Adrenal gland (tissue), 12 donors: ENCODE data around the gene HNF4A. TPM values are rescaled to one million over a fixed set of nuclear protein-coding genes. Genes with fewer than 3 reads are reported as not detected.

Source experiments
- DNase-seq, 7 donors: peaks; one replicate each; pipeline ENCODE4 v3.0.0-alpha.2; 2019 to 2020
- H3K27ac ChIP-seq, 5 donors: fragments of 200-600 bp; sonication (generic) in 4 of 5; 1 replicate in 3 of 5; 2 replicates in 2 of 5; pipeline versions ENCODE4 v1.5.1 to v1.8.0; 2016 to 2020; ENCODE audit warnings: mild to moderate bottlenecking in 1 of 5
- H3K27me3 ChIP-seq: fragments of 200-600 bp; 2 replicates; pipeline ENCODE4 v1.8.0; 2021
- H3K36me3 ChIP-seq, 2 donors: fragments of 200-600 bp; replicated peaks in 1 of 2; 1 replicate in 1 of 2; 2 replicates in 1 of 2; pipeline versions ENCODE4 v1.5.1 to v1.8.0; 2018 to 2022
- H3K4me1 ChIP-seq, 2 donors: fragments of 200-600 bp; replicated peaks in 1 of 2; 1 replicate in 1 of 2; 2 replicates in 1 of 2; pipeline versions ENCODE4 v1.5.1 to v1.8.0; 2018 to 2021
- H3K4me3 ChIP-seq, 4 donors: fragments of 200-600 bp; sonication (generic) in 3 of 4; one replicate each; pipeline ENCODE4 v1.5.1; 2016 to 2018
- H3K9me3 ChIP-seq, 3 donors: fragments of 200-600 bp; sonication (generic) in 1 of 3; replicated peaks in 1 of 3; 1 replicate in 2 of 3; 2 replicates in 1 of 3; pipeline versions ENCODE4 v1.5.1 to v1.8.0; 2016 to 2021
- POLR2A ChIP-seq, 2 donors: fragments of 450-650 bp; IDR thresholded peaks; one replicate each; pipeline ENCODE4 v1.6.1; 2017; ENCODE audit warnings: antibody characterized with exemption in 2 of 2, mild to moderate bottlenecking in 2 of 2, moderate library complexity in 1 of 2
- WGBS, 4 donors: extraction: QIAGEN DNeasy Blood & Tissue Kit in 2 of 4; methylation state at CpG; one replicate each; pipeline versions ENCODE4 v1.1.5 to v1.1.7; 2013 to 2017; 5-methylcytosine and 5-hydroxymethylcytosine counted together
- intact Hi-C, 2 donors: fragments of 100-400 bp; cut with DNase I; formaldehyde crosslinking; loops; one replicate each; pipeline versions ENCODE4 v1.14.1 to v1.15.0; 2022 to 2023
- polyA plus RNA-seq, 3 donors: library from polyadenylated mRNA; stranded (reverse); fragments of 200-250 nt in 2 of 3; fragments of 350-450 nt in 1 of 3; fragmentation: Illumina TruSeq in 1 of 3; extraction: RNeasy Lipid Tissue Mini Kit (QIAGEN cat#74804) in 1 of 3; gene quantifications; one replicate each; pipeline ENCODE4 v1.2.3, GENCODE V29; 2013 to 2014
- total RNA-seq, 9 donors: library from RNA; depleted of rRNA in 4 of 9; stranded (reverse); fragments of >200 nt in 4 of 9; fragments of 120-200 nt in 1 of 9; fragmentation: NEBNext Ultra II Directional in 1 of 9; extraction: Animal tissue kit (Norgen Biotek cat#: 25700) in 1 of 9; gene quantifications; one replicate each; pipeline versions ENCODE4 v1.1.0 to v1.2.4, GENCODE V29; 2013 to 2023
- TF ChIP-seq, protein P1 (sequence below), 6 experiments: fragments of 450-650 bp in 4 of 6; fragments of 200-600 bp in 2 of 6; sonication (generic) in 1 of 6; IDR thresholded peaks; 1 replicate in 5 of 6; 2 replicates in 1 of 6; pipeline versions ENCODE4 v1.5.1 to v1.8.0; 2016 to 2021; ENCODE audit warnings: antibody characterized with exemption in 6 of 6, mild to moderate bottlenecking in 2 of 6, moderate library complexity in 1 of 6
- donor health status: healthy with polysubstance abuse.
- donor health status: Bipolar disorder and iron deficiency.
- donor health status: DM: yes; HTN: yes; CAD: no.
- donor health status: DM: no; HTN: no; CAD: no.
- donor health status: DM: no; HTN: no; CAD: no.
- donor health status: DM: yes; HTN: yes; CAD: no.

Gene HNF4A
- total and polyA plus RNA-seq, 12 donors: 0.06 to 0.78 (median 0.13) TPM; not detected in 2

DNA sequence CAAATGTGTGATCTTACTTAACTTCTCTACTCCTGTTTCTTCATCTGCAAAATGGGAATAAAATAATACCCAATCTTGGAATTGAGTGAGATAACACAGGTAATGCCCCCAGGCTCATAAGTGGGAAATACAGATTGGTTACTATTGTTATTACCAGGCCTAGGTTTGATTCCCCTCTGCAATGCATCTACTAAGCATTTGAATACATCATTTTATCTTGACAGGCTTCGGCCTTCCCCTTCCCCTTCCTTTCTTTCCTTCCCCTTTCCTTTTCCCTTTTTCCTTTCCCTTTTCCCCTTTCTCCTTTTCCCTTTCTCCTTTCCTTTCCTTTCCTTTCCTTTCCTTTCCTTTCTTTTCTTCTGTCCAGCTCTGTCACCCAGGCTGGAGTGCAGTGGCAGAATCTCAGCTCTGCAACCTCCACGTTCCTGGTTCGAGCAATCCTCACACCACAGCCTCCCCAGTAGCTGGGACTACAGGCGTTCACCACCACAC lies 7.3 kb upstream of the HNF4A start:
- no peaks in the 10 kb centered on the region for H3K4me1 ChIP-seq
- no peak for TF ChIP-seq POLR2A (IDR thresholded peaks at IDR 0.05)
- TF ChIP-seq, protein P1, sequence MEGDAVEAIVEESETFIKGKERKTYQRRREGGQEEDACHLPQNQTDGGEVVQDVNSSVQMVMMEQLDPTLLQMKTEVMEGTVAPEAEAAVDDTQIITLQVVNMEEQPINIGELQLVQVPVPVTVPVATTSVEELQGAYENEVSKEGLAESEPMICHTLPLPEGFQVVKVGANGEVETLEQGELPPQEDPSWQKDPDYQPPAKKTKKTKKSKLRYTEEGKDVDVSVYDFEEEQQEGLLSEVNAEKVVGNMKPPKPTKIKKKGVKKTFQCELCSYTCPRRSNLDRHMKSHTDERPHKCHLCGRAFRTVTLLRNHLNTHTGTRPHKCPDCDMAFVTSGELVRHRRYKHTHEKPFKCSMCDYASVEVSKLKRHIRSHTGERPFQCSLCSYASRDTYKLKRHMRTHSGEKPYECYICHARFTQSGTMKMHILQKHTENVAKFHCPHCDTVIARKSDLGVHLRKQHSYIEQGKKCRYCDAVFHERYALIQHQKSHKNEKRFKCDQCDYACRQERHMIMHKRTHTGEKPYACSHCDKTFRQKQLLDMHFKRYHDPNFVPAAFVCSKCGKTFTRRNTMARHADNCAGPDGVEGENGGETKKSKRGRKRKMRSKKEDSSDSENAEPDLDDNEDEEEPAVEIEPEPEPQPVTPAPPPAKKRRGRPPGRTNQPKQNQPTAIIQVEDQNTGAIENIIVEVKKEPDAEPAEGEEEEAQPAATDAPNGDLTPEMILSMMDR (IDR thresholded peaks at IDR 0.05): no peak
- H3K27ac ChIP-seq: no peak overlapping the region
- H3K36me3 ChIP-seq: no peaks in the 10 kb centered on the region
- no peak for DNase-seq
- H3K4me3 ChIP-seq: no peak overlapping the region
- 86 to 98% (median 86%) methylated on average over 4 of the region's 4 CpGs for WGBS, 4 donors
- H3K27me3 ChIP-seq: no peaks in the 10 kb centered on the region
- intact Hi-C loops: no loop called here
- no peaks in the 10 kb centered on the region for H3K9me3 ChIP-seq

DNA sequence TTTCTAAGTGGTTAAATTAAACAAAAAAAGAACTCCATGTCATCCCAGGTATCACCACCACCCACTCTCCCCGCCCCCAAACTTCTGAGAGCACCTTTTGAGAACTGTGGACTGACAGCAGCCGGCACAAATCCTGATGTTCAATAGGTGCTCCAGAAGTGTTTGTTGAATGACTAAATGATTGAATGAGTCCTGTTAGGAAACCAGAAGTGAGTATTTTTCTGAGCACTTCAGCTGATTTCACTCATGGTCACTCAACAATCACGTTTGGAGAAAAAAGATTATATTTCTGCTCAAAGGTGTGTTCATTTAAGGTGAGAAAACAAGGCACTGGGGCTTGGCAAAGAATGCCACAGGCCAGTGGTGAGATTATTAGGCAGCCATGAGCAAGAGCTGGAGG lies 6.2 kb upstream of the HNF4A start:
- intact Hi-C loops: no loop called here
- no peak for TF ChIP-seq POLR2A (IDR thresholded peaks at IDR 0.05)
- TF ChIP-seq, protein P1 (IDR thresholded peaks at IDR 0.05): no peak
- WGBS, 4 donors: 70 to 82% (median 74%) methylated on average over 3 of the region's 3 CpGs

DNA sequence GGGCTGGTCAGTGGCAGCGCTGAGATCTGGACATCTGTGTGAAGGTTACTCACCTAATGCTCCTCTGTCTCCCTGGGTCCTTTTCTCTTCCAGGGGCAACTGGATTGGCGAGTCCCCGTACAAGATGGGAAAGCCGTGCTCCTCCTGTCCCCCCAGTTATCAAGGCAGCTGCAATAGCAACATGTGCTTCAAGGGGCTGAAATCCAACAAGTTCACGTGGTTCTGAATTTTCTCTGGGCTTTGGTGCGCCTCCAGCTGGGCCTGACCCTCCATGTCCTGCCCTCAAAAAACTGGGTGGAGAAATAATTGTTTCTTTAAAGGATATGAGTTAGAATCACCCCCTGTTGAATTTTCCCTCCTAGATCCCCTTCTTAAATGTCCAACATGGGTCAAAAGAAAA lies 4.9 kb upstream of the HNF4A start:
- H3K9me3 ChIP-seq: no peaks in the 10 kb centered on the region

More for the DNA sequence above, 6.2 kb upstream of the HNF4A start:
- no peaks in the 10 kb centered on the region for H3K4me1 ChIP-seq
- no peak for DNase-seq
- no peaks in the 10 kb centered on the region for H3K27me3 ChIP-seq
- no peaks in the 10 kb centered on the region for H3K36me3 ChIP-seq
- H3K4me3 ChIP-seq: no peak overlapping the region
- no peaks in the 10 kb centered on the region for H3K9me3 ChIP-seq
- no peak overlapping the region for H3K27ac ChIP-seq

DNA sequence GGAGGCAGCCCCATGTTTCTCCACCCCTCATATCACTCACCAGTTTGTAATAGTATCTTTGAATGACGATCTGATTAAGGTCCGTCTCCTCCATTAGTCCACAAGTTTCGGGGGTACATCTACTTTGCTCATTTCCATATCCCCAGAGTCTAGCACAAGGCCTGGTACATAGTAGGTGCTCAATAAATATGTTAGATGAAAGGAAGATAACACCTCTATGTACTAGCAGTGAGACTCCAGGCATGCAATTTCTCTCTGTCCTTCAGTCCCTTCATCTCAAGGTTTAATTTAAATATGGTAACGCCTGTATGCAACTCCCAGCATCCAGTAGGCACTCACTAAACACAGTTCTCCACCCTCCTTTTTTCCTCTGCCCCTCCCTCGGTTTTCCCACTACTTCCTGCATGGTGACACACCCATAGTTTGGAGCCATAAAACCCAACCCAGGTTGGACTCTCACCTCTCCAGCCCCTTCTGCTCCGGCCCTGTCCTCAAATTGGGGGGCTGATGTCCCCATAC lies 461 bp upstream of the HNF4A start:
- WGBS, 4 donors: 80 to 89% (median 85%) methylated on average over 6 of the region's 6 CpGs
- H3K36me3 ChIP-seq: no peaks in the 10 kb centered on the region
- H3K4me3 ChIP-seq: no peak overlapping the region
- peaks cover 0 to 4% of the 10 kb centered on the region in 2 donors for H3K4me1 ChIP-seq
- H3K27me3 ChIP-seq: no peaks in the 10 kb centered on the region
- TF ChIP-seq POLR2A (IDR thresholded peaks at IDR 0.05): no peak
- TF ChIP-seq, protein P1 (IDR thresholded peaks at IDR 0.05): no peak
- DNase-seq: no peak
- intact Hi-C loops: no loop called here
- no peak overlapping the region for H3K27ac ChIP-seq
- no peaks in the 10 kb centered on the region for H3K9me3 ChIP-seq

More for the DNA sequence above, 4.9 kb upstream of the HNF4A start:
- Histone ChIP-seq H3K27me3 (no peaks in the 10 kb centered on the region), H3K36me3 (no peaks in the 10 kb centered on the region), H3K4me3 (no peak overlapping the region), H3K27ac (no peak overlapping the region), H3K4me1 (no peaks in the 10 kb centered on the region)
- no peak for TF ChIP-seq POLR2A (IDR thresholded peaks at IDR 0.05)
- TF ChIP-seq, protein P1 (IDR thresholded peaks at IDR 0.05): no peak
- WGBS, 4 donors: 85 to 91% (median 87%) methylated on average over 5 to 6 of the region's 6 CpGs
- intact Hi-C loops: no loop called here
- DNase-seq: no peak
